Keratinocyte (primary cell): ENCODE results near the gene RPAP2. TPM values are rescaled to one million over a fixed set of nuclear protein-coding genes. Genes with fewer than 3 reads are reported as not detected.

Experiments used
- DNase-seq: peaks from one replicate; pipeline ENCODE4 v3.0.0-alpha.2; 2011; ENCODE audit warnings: low read depth, missing footprints, low spot score
- FAIRE-seq: peaks from 2 replicates; lab custom pipeline; 2011; peaks lifted over from hg19 to GRCh38; lab: Jason Lieb, UNC
- H2AFZ ChIP-seq: 2 replicates; pipeline ENCODE4 v1.6.0; 2012; ENCODE audit warnings: low read length, control low read depth, inconsistent platforms; ENCODE audit not compliant: control insufficient read depth
- H3K27ac ChIP-seq: 2 replicates; pipeline ENCODE4 v1.5.1; 2011; ENCODE audit warnings: low read length; ENCODE audit not compliant: control insufficient read depth, insufficient read depth
- H3K27me3 ChIP-seq: 3 replicates; pipeline ENCODE4 v1.6.0; 2011; ENCODE audit warnings: low read length; ENCODE audit not compliant: control insufficient read depth, insufficient read depth; ENCODE audit errors: extremely low read depth
- H3K36me3 ChIP-seq, 2 experiments: 2 replicates in 1 of 2; 3 replicates in 1 of 2; pipeline ENCODE4 v1.5.1; 2011; ENCODE audit warnings: low read length in 2 of 2, mild to moderate bottlenecking in 1 of 2; ENCODE audit not compliant: control insufficient read depth in 2 of 2, insufficient read depth in 2 of 2; ENCODE audit errors: extremely low read depth in 1 of 2
- H3K4me1 ChIP-seq: 3 replicates; pipeline ENCODE4 v1.5.1; 2011; ENCODE audit warnings: low read length; ENCODE audit not compliant: control insufficient read depth, insufficient read depth; ENCODE audit errors: extremely low read depth
- H3K4me2 ChIP-seq: 3 replicates; pipeline ENCODE4 v1.6.0; 2011; ENCODE audit warnings: low read depth, low read length; ENCODE audit not compliant: control insufficient read depth, insufficient read depth; ENCODE audit errors: extremely low read depth
- H3K4me3 ChIP-seq, 3 experiments: fragments of 200-600 bp in 1 of 3; sonication (generic) in 1 of 3; 2 replicates in 2 of 3; 3 replicates in 1 of 3; pipeline ENCODE4 v1.5.1; 2011 to 2016; ENCODE audit warnings: low read length in 3 of 3, mild to moderate bottlenecking in 3 of 3, control low read depth in 2 of 3, inconsistent platforms in 1 of 3, low read depth in 1 of 3, mixed read lengths in 1 of 3, mixed run types in 1 of 3, moderate library complexity in 1 of 3; ENCODE audit not compliant: control insufficient read depth in 2 of 3, insufficient read depth in 2 of 3; ENCODE audit errors: extremely low read depth in 1 of 3
- H3K79me2 ChIP-seq: 2 replicates; pipeline ENCODE4 v1.6.0; 2012; ENCODE audit warnings: low read length; ENCODE audit not compliant: control insufficient read depth, insufficient read depth
- H3K9ac ChIP-seq: 3 replicates; pipeline ENCODE4 v1.6.0; 2011; ENCODE audit warnings: low read length; ENCODE audit not compliant: control insufficient read depth, insufficient read depth; ENCODE audit errors: extremely low read depth
- H3K9me1 ChIP-seq: 3 replicates; pipeline ENCODE4 v1.6.0; 2011; ENCODE audit warnings: low read length; ENCODE audit not compliant: control insufficient read depth, insufficient read depth; ENCODE audit errors: extremely low read depth
- H3K9me3 ChIP-seq: 2 replicates; pipeline ENCODE4 v1.5.1; 2012; ENCODE audit warnings: low read depth, low read length; ENCODE audit not compliant: control insufficient read depth
- H4K20me1 ChIP-seq: 3 replicates; pipeline ENCODE4 v1.6.0; 2011; ENCODE audit warnings: low read length; ENCODE audit not compliant: control insufficient read depth, insufficient read depth; ENCODE audit errors: extremely low read depth
- EZH2 ChIP-seq: IDR thresholded peaks from one replicate; pipeline ENCODE4 v1.6.1; 2012; ENCODE audit warnings: inconsistent platforms, mild to moderate bottlenecking, low read length, moderate library complexity
- dilution Hi-C: fragments of 300-500 bp; cut with MboI; formaldehyde crosslinking; loops from one replicate; pipeline ENCODE4 v1.7.0; 2020; ENCODE audit warnings: low sequenced_read_pairs; ENCODE audit not compliant: extremely low pct_ligation_motif_present
- polyA plus RNA-seq, 5 experiments: library from polyadenylated mRNA; depleted of rRNA in 3 of 5; stranded (reverse) in 3 of 5; stranded (forward) in 1 of 5; unstranded in 1 of 5; fragments of >200 nt; gene quantifications; 1 replicate in 1 of 5; 2 replicates in 3 of 5; 3 replicates in 1 of 5; pipeline versions ENCODE4 v1.2.1 to v1.2.3, GENCODE V29; 2011 to 2012; ENCODE audit warnings: missing spikeins in 2 of 5, low read depth in 1 of 5, low replicate concordance in 1 of 5
- TF ChIP-seq, protein P1 (sequence below), 3 experiments: IDR thresholded peaks in 1 of 3; conservative IDR thresholded peaks in 1 of 3; optimal IDR thresholded peaks in 1 of 3; 2 replicates in 2 of 3; 3 replicates in 1 of 3; pipeline versions ENCODE3 to v1.5.1; 2011; ENCODE audit warnings: low read length in 3 of 3, mild to moderate bottlenecking in 3 of 3, moderate library complexity in 2 of 3, control low read depth in 1 of 3, inconsistent platforms in 1 of 3; ENCODE audit not compliant: insufficient read depth in 2 of 3; ENCODE audit errors: extremely low read depth in 1 of 3

RPAP2 gene
- polyA plus RNA-seq, 1 donor (not counting 4 experiments of a cell fraction or from before 2014, with no cell fraction given), result 21.5 TPM

DNA sequence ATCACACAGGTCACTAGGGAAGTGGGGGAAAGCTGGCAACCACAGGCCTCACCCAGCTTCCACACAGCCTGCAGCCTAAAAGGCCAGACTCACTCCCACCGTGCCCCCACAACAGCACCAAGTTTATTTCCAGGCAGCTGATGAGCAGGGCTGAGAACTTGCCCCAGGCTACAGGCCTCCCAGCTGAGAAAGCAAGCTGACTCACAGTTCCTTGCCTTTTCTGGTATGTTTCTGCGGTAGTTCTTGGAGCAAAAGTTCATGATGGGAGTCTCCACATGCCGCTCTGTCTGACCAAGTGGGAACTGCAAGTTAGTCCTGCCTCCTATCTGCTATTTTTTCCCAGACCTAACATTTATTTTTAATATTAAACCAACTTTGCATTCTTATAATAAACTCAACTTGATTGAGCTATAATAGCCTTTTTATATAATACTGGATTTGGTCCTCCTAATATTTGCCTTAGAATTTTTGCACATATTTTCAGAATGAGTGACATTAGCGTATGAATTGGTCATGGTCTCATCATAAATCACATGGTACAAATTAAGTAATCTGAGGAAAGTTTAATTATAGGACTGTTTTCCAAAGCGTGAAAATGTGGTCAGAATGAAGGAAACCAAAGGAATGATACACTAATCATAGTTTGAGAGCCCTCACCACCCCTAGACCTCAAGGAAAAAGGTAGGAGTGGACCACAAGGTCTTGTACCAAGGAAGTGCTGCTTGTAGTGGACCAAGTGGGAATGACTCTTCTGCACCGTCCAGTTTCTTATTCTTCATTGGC lies 30.7 kb downstream of the RPAP2 start:
- Histone ChIP-seq H3K36me3 (no peaks in the 10 kb centered on the region), H3K4me2 (peak overlapping the region; percentile 52), H2AFZ (no peak overlapping the region), H4K20me1 (no peaks in the 10 kb centered on the region), H3K4me1 (peaks cover 22% of the 10 kb centered on the region), H3K27me3 (no peaks in the 10 kb centered on the region), H3K79me2 (peaks cover 2% of the 10 kb centered on the region), H3K27ac (peak overlapping the region; percentile 66), H3K9ac (peak overlapping the region; percentile 11), H3K4me3 (no peak overlapping the region), H3K9me3 (peaks cover 5% of the 10 kb centered on the region), H3K9me1 (no peaks in the 10 kb centered on the region)
- dilution Hi-C loops, result no loop called here
- DNase-seq (peak; percentile 76), FAIRE-seq (peak; percentile 99)
- TF ChIP-seq EZH2, result no peak
- TF ChIP-seq, protein P1, sequence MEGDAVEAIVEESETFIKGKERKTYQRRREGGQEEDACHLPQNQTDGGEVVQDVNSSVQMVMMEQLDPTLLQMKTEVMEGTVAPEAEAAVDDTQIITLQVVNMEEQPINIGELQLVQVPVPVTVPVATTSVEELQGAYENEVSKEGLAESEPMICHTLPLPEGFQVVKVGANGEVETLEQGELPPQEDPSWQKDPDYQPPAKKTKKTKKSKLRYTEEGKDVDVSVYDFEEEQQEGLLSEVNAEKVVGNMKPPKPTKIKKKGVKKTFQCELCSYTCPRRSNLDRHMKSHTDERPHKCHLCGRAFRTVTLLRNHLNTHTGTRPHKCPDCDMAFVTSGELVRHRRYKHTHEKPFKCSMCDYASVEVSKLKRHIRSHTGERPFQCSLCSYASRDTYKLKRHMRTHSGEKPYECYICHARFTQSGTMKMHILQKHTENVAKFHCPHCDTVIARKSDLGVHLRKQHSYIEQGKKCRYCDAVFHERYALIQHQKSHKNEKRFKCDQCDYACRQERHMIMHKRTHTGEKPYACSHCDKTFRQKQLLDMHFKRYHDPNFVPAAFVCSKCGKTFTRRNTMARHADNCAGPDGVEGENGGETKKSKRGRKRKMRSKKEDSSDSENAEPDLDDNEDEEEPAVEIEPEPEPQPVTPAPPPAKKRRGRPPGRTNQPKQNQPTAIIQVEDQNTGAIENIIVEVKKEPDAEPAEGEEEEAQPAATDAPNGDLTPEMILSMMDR (optimal IDR thresholded peaks at IDR 0.05 in 1 of 3, IDR thresholded peaks at IDR 0.05 in 1 of 3, conservative IDR thresholded peaks at IDR 0.05 in 1 of 3; ENCODE audit: extremely low read depth in 1 of 3, insufficient read depth in 2 of 3, low read length in 3 of 3), result peak in 1 of 3 experiments; percentile 6

DNA sequence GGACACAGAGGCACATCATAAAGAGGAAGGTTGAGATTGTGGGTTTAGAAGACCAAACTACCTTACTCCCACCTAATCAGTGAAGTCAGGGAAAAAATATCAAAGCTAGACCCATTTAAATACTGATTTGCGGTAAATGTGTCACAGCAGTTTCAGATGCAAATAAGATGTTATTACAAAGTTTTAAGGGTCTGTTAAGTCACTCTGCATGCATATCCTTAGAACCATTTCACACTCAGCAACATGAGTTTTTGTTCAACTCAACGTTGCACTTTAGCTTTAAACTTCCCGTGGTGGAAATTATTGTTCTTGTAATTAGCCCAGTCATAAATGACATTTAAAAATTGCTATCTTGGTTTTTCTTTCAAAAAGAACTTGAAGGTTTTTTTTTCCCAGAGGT lies 34.8 kb downstream of the RPAP2 start:
- Histone ChIP-seq H4K20me1 (no peaks in the 10 kb centered on the region), H3K4me1 (peaks cover 13% of the 10 kb centered on the region), H3K36me3 (peaks cover 0 to 2% of the 10 kb centered on the region in 2 experiments), H3K9me3 (no peaks in the 10 kb centered on the region), H2AFZ (no peak overlapping the region), H3K27ac (no peak overlapping the region), H3K27me3 (no peaks in the 10 kb centered on the region), H3K9ac (no peak overlapping the region), H3K79me2 (peaks cover 2% of the 10 kb centered on the region), H3K4me2 (no peak overlapping the region), H3K4me3 (no peak overlapping the region), H3K9me1 (no peaks in the 10 kb centered on the region)
- no peak for DNase-seq
- dilution Hi-C loops, result no loop called here
- no peak for FAIRE-seq
- TF ChIP-seq, protein P1 (optimal IDR thresholded peaks at IDR 0.05 in 1 of 3, IDR thresholded peaks at IDR 0.05 in 1 of 3, conservative IDR thresholded peaks at IDR 0.05 in 1 of 3; ENCODE audit: extremely low read depth in 1 of 3, insufficient read depth in 2 of 3, low read length in 3 of 3), result no peak
- TF ChIP-seq EZH2, result no peak
